Kidney epithelial cell (primary cell): ENCODE results near the gene SP140. TPM values are rescaled to one million over a fixed set of nuclear protein-coding genes. Genes with fewer than 3 reads are reported as not detected.

Source experiments
- DNase-seq: peaks from one replicate; pipeline ENCODE4 v3.0.0-alpha.2; 2010; ENCODE audit warnings: low read depth
- H3K27me3 ChIP-seq: 2 replicates; pipeline ENCODE4 v1.6.0; 2011; ENCODE audit warnings: low read length; ENCODE audit not compliant: control insufficient read depth, insufficient read depth
- H3K36me3 ChIP-seq: 2 replicates; pipeline ENCODE4 v1.5.1; 2011; ENCODE audit warnings: low read length; ENCODE audit not compliant: control insufficient read depth, insufficient read depth
- H3K4me3 ChIP-seq: 2 replicates; pipeline ENCODE4 v1.5.1; 2011; ENCODE audit warnings: low read depth, mild to moderate bottlenecking, control low read depth, low read length
- CTCF ChIP-seq: IDR thresholded peaks from 2 replicates; pipeline ENCODE4 v1.5.1; 2011; ENCODE audit warnings: mild to moderate bottlenecking, moderate library complexity, low read length, control low read depth, inconsistent platforms; ENCODE audit not compliant: insufficient read depth, poor library complexity, severe bottlenecking
- total RNA-seq: library from RNA; depleted of rRNA; stranded (reverse); fragments of >200 nt; gene quantifications from 2 replicates; pipeline ENCODE4 v1.2.3, GENCODE V29; 2015

Gene SP140
- 0.82 and 3.6 TPM in 2 replicates for total RNA-seq

GRCh38 chr2:230225486-230225885 lies at the start of gene SP140:
SP140 (plus strand) TSS chr2:230225736; CDS start chr2:230225845, 109 bp downstream.
- Histone ChIP-seq H3K27me3 (no peaks in the 10 kb centered on the region), H3K36me3 (no peaks in the 10 kb centered on the region), H3K4me3 (no peak within 1 kb of the TSS)
- DNase-seq, result no peak
- no peak for TF ChIP-seq CTCF

GRCh38 chr2:230176996-230177395 lies 48.5 kb upstream of the SP140 start:
- no peak for DNase-seq
- H3K4me3 ChIP-seq, result no peak overlapping the region
- no peak for TF ChIP-seq CTCF
- H3K27me3 ChIP-seq, result no peaks in the 10 kb centered on the region
- no peaks in the 10 kb centered on the region for H3K36me3 ChIP-seq

- no peaks in the 10 kb centered on the region for H3K36me3 ChIP-seq
- no peaks in the 10 kb centered on the region for H3K27me3 ChIP-seq
- DNase-seq, result no peak
- no peak for TF ChIP-seq CTCF
- no peak overlapping the region for H3K4me3 ChIP-seq
Observed at GRCh38 chr2:230178546-230179485, 46.7 kb upstream of the SP140 start.

GRCh38 chr2:230179907-230180306 lies 45.6 kb upstream of the SP140 start:
- H3K4me3 ChIP-seq, result no peak overlapping the region
- no peak for DNase-seq
- TF ChIP-seq CTCF, result no peak
- no peaks in the 10 kb centered on the region for H3K36me3 ChIP-seq
- no peaks in the 10 kb centered on the region for H3K27me3 ChIP-seq

GRCh38 chr2:230181195-230181594 lies 44.3 kb upstream of the SP140 start:
- no peaks in the 10 kb centered on the region for H3K36me3 ChIP-seq
- TF ChIP-seq CTCF, result no peak
- no peak overlapping the region for H3K4me3 ChIP-seq
- DNase-seq, result no peak
- H3K27me3 ChIP-seq, result no peaks in the 10 kb centered on the region
